Endodermal cell (in vitro differentiated cells): ENCODE measurements around the gene CDK13. TPM values are rescaled to one million over a fixed set of nuclear protein-coding genes. Genes with fewer than 3 reads are reported as not detected.

Experiments used
- DNase-seq: peaks from one replicate; pipeline ENCODE4 v3.0.0-alpha.2; 2017
- H3K27ac ChIP-seq: 2 replicates; pipeline ENCODE4 v1.5.1; 2013; ENCODE audit warnings: mild to moderate bottlenecking, low read depth, low read length, moderate library complexity
- H3K27me3 ChIP-seq: 2 replicates; pipeline ENCODE4 v1.6.1; 2013; ENCODE audit warnings: mild to moderate bottlenecking, low read length, moderate library complexity; ENCODE audit not compliant: insufficient read depth, control insufficient read depth, poor library complexity, severe bottlenecking
- H3K36me3 ChIP-seq: 2 replicates; pipeline ENCODE4 v1.7.0; 2013; ENCODE audit warnings: mild to moderate bottlenecking, low read length, moderate library complexity; ENCODE audit not compliant: control insufficient read depth, insufficient read depth
- H3K4me1 ChIP-seq: one replicate; pipeline ENCODE4 v1.7.0; 2013; ENCODE audit warnings: low read length; ENCODE audit not compliant: control insufficient read depth, insufficient read depth
- H3K4me3 ChIP-seq: 2 replicates; pipeline ENCODE4 v1.5.1; 2013; ENCODE audit warnings: mild to moderate bottlenecking, low read length, moderate library complexity
- H3K9ac ChIP-seq: 2 replicates; pipeline ENCODE4 v1.6.1; 2013; ENCODE audit warnings: mild to moderate bottlenecking, low read length, moderate library complexity; ENCODE audit not compliant: poor library complexity, severe bottlenecking; ENCODE audit errors: extremely low read depth
- H3K9me3 ChIP-seq: 2 replicates; pipeline ENCODE4 v1.6.1; 2013; ENCODE audit warnings: mild to moderate bottlenecking, low read length, moderate library complexity; ENCODE audit not compliant: control insufficient read depth
- H3K27ac Mint-ChIP-seq: 2 replicates; pipeline ENCODE4 v1.8.0; 2020; ENCODE audit warnings: mixed read lengths
- H3K27me3 Mint-ChIP-seq: 2 replicates; pipeline ENCODE4 v1.8.0; 2021; ENCODE audit warnings: mild to moderate bottlenecking, mixed read lengths; ENCODE audit not compliant: insufficient read depth
- H3K36me3 Mint-ChIP-seq: 2 replicates; pipeline ENCODE4 v1.8.0; 2020; ENCODE audit warnings: low read depth, mixed read lengths
- H3K4me1 Mint-ChIP-seq: 2 replicates; pipeline ENCODE4 v1.8.0; 2020; ENCODE audit warnings: mixed read lengths
- H3K4me3 Mint-ChIP-seq: 2 replicates; pipeline ENCODE4 v1.8.0; 2020; ENCODE audit warnings: mild to moderate bottlenecking, moderate library complexity, mixed read lengths
- H3K9me3 Mint-ChIP-seq: 2 replicates; pipeline ENCODE4 v1.8.0; 2020; ENCODE audit warnings: mild to moderate bottlenecking, mixed read lengths
- CTCF ChIP-seq: fragments of 200-600 bp; sonication (generic); conservative IDR thresholded peaks from 2 replicates; pipeline ENCODE4 v1.5.0; 2021; ENCODE audit warnings: antibody characterized with exemption, mild to moderate bottlenecking
- WGBS, 2 experiments: methylation state at CpG; one replicate each; pipeline versions ENCODE4 v1.1.5 to v1.1.7; 2013; ENCODE audit warnings: missing lambda C conversion rate in 2 of 2, mixed read lengths in 1 of 2; ENCODE audit not compliant: insufficient coverage in 1 of 2, insufficient read length in 1 of 2; 5-methylcytosine and 5-hydroxymethylcytosine counted together
- total RNA-seq, 2 donors: library from RNA; stranded (reverse); fragmentation: NEBNext Ultra II Directional in 1 of 2; extraction: Animal tissue kit (Norgen Biotek cat#: 25700) in 1 of 2; gene quantifications; 2 replicates in 1 of 2; 3 replicates in 1 of 2; pipeline ENCODE4 v1.2.1, GENCODE V29; 2021

CDK13 gene
- total RNA-seq, 2 donors from 2014 or later = 60.8 to 77.7 TPM

DNA sequence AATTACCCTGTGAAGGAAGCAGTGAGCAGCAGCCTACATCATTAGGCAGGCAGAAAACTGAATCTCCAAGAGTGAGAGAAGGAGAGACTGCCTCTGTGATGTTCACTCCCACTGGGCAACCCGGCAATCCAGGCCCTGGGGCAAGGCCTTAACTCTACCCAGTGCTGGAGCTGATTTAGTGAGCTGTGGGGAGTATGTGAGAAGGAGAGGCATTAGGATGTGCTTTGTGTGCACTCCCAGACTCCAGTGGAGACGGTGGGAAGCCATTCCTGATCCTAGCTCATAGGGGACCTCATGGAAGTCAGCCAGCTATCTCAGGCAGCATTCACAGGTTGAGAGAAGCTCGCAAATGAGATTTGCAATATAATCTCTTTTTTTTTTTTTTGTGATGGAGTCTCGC, 41.1 kb upstream of the CDK13 start:
- no peak overlapping the region for H3K4me3 ChIP-seq
- H3K4me1 Mint-ChIP-seq = no peaks in the 10 kb centered on the region

DNA sequence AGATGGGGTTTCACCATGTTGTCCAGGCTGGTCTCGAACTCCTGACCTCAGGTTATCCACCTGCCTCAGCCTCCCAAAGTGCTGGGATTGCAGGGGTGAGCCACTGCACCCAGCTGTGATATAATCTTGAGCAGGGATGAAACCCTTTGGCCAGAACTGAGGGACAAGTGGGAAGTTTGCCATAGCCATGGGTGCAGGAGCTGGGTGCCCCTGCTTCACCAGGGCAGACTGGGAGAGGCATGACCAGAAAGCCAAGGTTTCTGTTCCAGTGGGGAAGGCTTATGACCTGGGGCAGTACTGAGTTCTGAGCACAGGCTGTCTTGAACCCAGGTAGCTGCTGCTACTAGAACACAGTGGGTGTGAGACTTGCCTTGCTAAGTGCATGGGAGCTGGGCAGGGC, 40.5 kb upstream of the CDK13 start:
- no peaks in the 10 kb centered on the region for H3K27me3 ChIP-seq
- no peak for DNase-seq
- H3K4me1 ChIP-seq = no peaks in the 10 kb centered on the region
- no peak for TF ChIP-seq CTCF
- 96% methylated on average over 1 of the region's 1 CpG; no CpG with 5 or more reads in 1 of the 2 experiments for WGBS, 2 experiments
- Mint-ChIP-seq H3K36me3 (no peaks in the 10 kb centered on the region), H3K4me1 (no peaks in the 10 kb centered on the region), H3K27me3 (no peaks in the 10 kb centered on the region), H3K27ac (no peak overlapping the region), H3K9me3 (peaks cover 7% of the 10 kb centered on the region), H3K4me3 (no peak overlapping the region)
- H3K9me3 ChIP-seq = peaks cover 7% of the 10 kb centered on the region
- H3K4me3 ChIP-seq = no peak overlapping the region
- H3K36me3 ChIP-seq = no peaks in the 10 kb centered on the region
- H3K9ac ChIP-seq = no peak overlapping the region
- no peak overlapping the region for H3K27ac ChIP-seq

More for the DNA sequence above, 41.1 kb upstream of the CDK13 start:
- DNase-seq = no peak
- 88 to 96% methylated on average over 4 of the region's 4 CpGs for WGBS, 2 experiments
- H3K9ac ChIP-seq = no peak overlapping the region
- H3K36me3 ChIP-seq = no peaks in the 10 kb centered on the region
- TF ChIP-seq CTCF = no peak
- peaks cover 7% of the 10 kb centered on the region for H3K9me3 ChIP-seq
- no peak overlapping the region for H3K27ac ChIP-seq
- no peak overlapping the region for H3K4me3 Mint-ChIP-seq
- no peaks in the 10 kb centered on the region for H3K36me3 Mint-ChIP-seq
- no peaks in the 10 kb centered on the region for H3K4me1 ChIP-seq
- H3K27ac Mint-ChIP-seq = no peak overlapping the region
- H3K27me3 Mint-ChIP-seq = no peaks in the 10 kb centered on the region
- H3K27me3 ChIP-seq = no peaks in the 10 kb centered on the region
- peaks cover 7% of the 10 kb centered on the region for H3K9me3 Mint-ChIP-seq

- Mint-ChIP-seq H3K36me3 (no peaks in the 10 kb centered on the region), H3K4me3 (no peak overlapping the region), H3K27me3 (no peaks in the 10 kb centered on the region), H3K27ac (no peak overlapping the region), H3K9me3 (peaks cover 7% of the 10 kb centered on the region), H3K4me1 (no peaks in the 10 kb centered on the region)
- H3K4me3 ChIP-seq = no peak overlapping the region
- H3K36me3 ChIP-seq = no peaks in the 10 kb centered on the region
- WGBS, 2 experiments = 91 to 97% methylated on average over 6 to 7 of the region's 7 CpGs
- H3K4me1 ChIP-seq = no peaks in the 10 kb centered on the region
- H3K27ac ChIP-seq = no peak overlapping the region
- TF ChIP-seq CTCF = no peak
- peaks cover 7% of the 10 kb centered on the region for H3K9me3 ChIP-seq
- DNase-seq = no peak
- no peaks in the 10 kb centered on the region for H3K27me3 ChIP-seq
- no peak overlapping the region for H3K9ac ChIP-seq
Measured at GRCh38 chr7:39910108-39910869, 39.8 kb upstream of the CDK13 start.
